Fibroblast of pulmonary artery (primary cell): ENCODE measurements around the gene AMPD2.
"Not testable (repeated sequence)": the region's sequence is repeated elsewhere in the genome, so short reads cannot be mapped to it uniquely, and the experiment has no call there.

ENCODE experiments used
- DNase-seq: peaks from one replicate; pipeline ENCODE4 v3.0.0-alpha.2; 2010; ENCODE audit warnings: low read depth
- H3K4me3 ChIP-seq: replicated peaks from 2 replicates; pipeline ENCODE4 v1.5.1; 2011; ENCODE audit warnings: low read depth, mild to moderate bottlenecking, control low read depth, low read length, moderate library complexity
- CTCF ChIP-seq: IDR thresholded peaks from 2 replicates; pipeline ENCODE4 v1.5.1; 2011; ENCODE audit warnings: mild to moderate bottlenecking, control low read depth, low read length, inconsistent platforms; ENCODE audit errors: missing control alignments

The AMPD2 gene

GRCh38 chr1:109677459-109677858 is 57.8 kb downstream of the AMPD2 start:
- TF ChIP-seq CTCF: no peak
- DNase-seq: no peak
- H3K4me3 ChIP-seq: no peak overlapping the region

GRCh38 chr1:109678637-109679036 is 59.0 kb downstream of the AMPD2 start:
- H3K4me3 ChIP-seq, DNase-seq: not testable (repeated sequence)
